Measurements from ENCODE around the gene OSBPL5. TPM values are rescaled to one million over a fixed set of nuclear protein-coding genes. Genes with fewer than 3 reads are reported as not detected.

OSBPL5 gene
- total RNA-seq, 1 donor, result 49.7 TPM

DNA sequence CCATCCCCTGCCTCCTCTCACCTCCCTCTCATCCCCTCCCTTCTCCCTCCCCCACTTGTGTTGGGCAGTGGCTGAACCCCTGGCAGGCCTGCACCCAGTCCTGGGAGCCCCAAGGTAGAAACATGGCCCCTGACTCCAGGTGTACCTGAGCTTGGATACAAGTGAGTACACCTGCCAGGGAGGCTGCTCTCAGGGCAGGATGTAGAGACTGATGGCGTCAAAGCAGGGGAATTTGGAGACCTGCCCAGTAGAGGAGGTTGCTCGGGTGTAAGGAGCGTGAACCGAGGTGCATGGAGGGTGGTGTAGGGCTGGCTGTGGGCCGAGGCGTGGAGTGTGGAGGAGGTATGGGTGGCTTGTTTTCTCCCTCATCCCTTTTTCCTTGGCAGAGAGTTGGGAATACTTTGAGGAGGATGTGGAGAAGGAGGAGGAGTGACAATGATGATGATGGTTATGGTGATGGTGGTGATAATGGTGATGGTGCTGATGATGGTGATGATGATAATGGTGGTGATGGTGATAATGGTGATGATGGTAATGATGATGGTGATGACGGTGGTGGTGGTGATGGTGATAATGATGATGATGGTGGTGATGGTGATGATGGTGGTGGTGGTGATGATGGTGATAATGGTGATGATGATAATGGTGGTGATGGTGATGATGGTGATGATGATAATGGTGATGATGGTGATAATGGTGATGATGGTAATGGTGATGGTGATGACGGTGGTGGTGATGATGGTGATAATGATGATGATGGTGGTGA lies 41.2 kb upstream of the OSBPL5 start:
- no peak for DNase-seq (ENCODE audit: low read depth)
- no peak overlapping the region for H3K4me3 ChIP-seq (ENCODE audit: low read depth, low read length)
- TF ChIP-seq CTCF (IDR thresholded peaks at IDR 0.05; ENCODE audit: insufficient read depth, low read depth, low read length), result no peak

GRCh38 chr11:3205261-3206155 lies 40.4 kb upstream of the OSBPL5 start:
- TF ChIP-seq CTCF (IDR thresholded peaks at IDR 0.05; ENCODE audit: insufficient read depth, low read depth, low read length), result no peak
- no peak overlapping the region for H3K4me3 ChIP-seq (ENCODE audit: low read depth, low read length)
- no peak for DNase-seq (ENCODE audit: low read depth)

DNA sequence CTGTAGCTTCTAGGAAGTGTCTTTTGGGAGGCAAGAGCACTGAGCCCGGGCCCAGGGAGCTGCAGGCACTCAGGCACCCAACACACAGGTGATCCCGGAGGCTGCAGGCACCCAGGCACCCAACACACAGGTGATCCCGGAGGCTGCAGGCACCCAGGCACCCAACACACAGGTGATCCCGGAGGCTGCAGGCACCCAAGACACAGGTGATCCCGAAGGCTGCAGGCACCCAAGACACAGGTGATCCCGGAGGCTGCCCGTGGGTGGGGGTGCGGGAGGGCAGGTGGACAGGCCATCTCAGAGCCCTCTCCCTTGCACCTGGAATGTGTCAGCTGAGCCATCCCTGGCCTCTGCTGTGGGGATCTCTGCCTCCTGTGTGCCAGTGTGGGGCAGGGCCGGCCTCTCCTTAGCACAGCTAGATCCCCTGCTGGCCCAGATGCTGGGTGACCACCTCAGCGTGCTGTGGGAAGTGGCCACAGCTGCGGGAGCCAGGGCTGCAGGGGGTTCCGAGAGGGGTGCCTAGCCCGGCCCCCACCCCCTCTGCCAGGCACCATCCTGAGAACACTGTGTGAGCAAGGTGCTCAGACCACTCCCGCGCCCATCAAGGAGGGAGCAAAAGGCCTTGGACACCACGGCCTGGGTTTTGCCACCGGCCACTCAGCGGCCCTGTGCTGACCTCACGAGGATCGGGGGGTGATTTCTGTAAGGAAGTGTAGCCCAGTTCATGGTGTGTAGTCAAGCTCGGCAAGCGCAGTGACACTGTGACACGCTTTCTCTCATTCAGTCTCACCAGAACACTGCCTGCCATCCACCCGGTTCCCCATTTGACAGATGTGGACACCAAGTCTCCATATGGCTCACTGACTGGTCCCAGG lies 39.3 kb upstream of the OSBPL5 start:
- H3K4me3 ChIP-seq (ENCODE audit: low read depth, low read length), result no peak overlapping the region
- no peak for DNase-seq (ENCODE audit: low read depth)
- no peak for TF ChIP-seq CTCF (IDR thresholded peaks at IDR 0.05; ENCODE audit: insufficient read depth, low read depth, low read length)

DNA sequence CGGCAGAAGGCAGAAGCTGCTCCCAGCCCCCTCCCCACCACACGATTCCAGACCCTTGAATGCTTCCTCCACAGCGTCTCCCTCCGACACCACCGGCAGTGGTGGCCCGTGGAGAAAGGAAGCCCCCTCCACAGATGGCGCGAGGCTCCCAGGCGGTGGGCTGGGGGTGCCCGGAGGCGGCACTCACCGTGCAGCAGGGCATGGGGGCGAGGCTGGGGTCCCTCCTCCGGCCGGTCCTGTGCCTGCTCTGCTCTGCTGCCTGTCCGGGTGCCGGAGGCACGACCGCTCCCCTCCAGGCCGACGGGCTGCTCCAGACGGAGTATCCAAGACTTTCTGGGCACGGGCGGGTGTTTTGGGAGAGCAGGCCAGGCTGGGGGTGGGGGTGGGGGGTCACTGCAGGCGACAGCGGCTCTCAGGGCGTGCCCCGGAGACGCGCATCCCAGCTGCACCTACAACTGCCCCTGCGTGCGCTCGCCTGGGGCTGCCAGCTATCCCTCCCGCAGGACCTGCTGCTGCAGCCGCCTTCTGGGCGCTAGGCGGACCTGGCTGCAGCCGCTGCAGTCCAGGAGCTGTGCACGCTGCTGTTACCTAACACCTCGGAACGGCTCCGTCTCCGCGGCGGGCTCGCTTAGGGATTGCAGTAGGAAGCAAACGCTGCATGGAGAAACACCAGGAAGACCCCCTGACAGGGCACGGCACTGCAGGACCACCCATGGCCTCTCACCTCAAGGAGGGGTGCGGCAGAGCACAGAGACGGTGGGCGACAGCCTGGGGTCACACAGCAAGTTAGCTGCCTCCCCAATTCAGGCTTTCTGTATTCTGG lies 38.3 kb upstream of the OSBPL5 start:
- no peak overlapping the region for H3K4me3 ChIP-seq (ENCODE audit: low read depth, low read length)
- TF ChIP-seq CTCF (IDR thresholded peaks at IDR 0.05; ENCODE audit: insufficient read depth, low read depth, low read length), result no peak
- no peak for DNase-seq (ENCODE audit: low read depth)

DNA sequence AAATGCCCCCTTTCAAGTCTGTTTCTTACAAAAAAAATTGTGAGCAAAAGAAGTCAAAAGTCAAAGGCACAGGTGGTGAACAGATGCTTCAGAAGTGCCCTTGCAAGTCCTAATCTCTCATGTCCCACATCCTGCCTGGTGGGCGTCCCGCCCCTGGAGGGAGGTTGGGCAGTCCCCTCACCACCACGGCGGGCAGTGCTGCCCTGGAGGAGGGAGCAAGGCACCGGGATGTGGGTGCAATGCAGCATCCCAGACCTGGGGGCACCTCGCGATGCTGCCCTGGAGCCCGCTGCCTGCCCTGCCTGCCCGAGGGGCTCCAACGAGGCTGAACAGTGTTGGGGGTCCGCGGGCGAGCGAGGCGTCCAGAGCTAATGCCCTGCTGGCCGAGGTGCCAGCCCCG lies 37.6 kb upstream of the OSBPL5 start:
- no peak for TF ChIP-seq CTCF (IDR thresholded peaks at IDR 0.05; ENCODE audit: insufficient read depth, low read depth, low read length)
- no peak overlapping the region for H3K4me3 ChIP-seq (ENCODE audit: low read depth, low read length)
- DNase-seq (ENCODE audit: low read depth), result no peak

GRCh38 chr11:3202305-3202704 lies 37.2 kb upstream of the OSBPL5 start:
- TF ChIP-seq CTCF (IDR thresholded peaks at IDR 0.05; ENCODE audit: insufficient read depth, low read depth, low read length), result no peak
- DNase-seq (ENCODE audit: low read depth), result no peak
- no peak overlapping the region for H3K4me3 ChIP-seq (ENCODE audit: low read depth, low read length)

All from fibroblast of villous mesenchyme (primary cell).